Keratinocyte (primary cell): ENCODE data around the gene SHROOM3. TPM values are rescaled to one million over a fixed set of nuclear protein-coding genes. Genes with fewer than 3 reads are reported as not detected.

ENCODE experiments used
- DNase-seq: peaks from one replicate; pipeline ENCODE4 v3.0.0-alpha.2; 2011; ENCODE audit warnings: low read depth, missing footprints, low spot score
- FAIRE-seq: peaks from 2 replicates; lab custom pipeline; 2011; peaks lifted over from hg19 to GRCh38; lab: Jason Lieb, UNC
- H2AFZ ChIP-seq: 2 replicates; pipeline ENCODE4 v1.6.0; 2012; ENCODE audit warnings: low read length, control low read depth, inconsistent platforms; ENCODE audit not compliant: control insufficient read depth
- H3K27ac ChIP-seq: 2 replicates; pipeline ENCODE4 v1.5.1; 2011; ENCODE audit warnings: low read length; ENCODE audit not compliant: control insufficient read depth, insufficient read depth
- H3K27me3 ChIP-seq: 3 replicates; pipeline ENCODE4 v1.6.0; 2011; ENCODE audit warnings: low read length; ENCODE audit not compliant: control insufficient read depth, insufficient read depth; ENCODE audit errors: extremely low read depth
- H3K36me3 ChIP-seq, 2 experiments: 2 replicates in 1 of 2; 3 replicates in 1 of 2; pipeline ENCODE4 v1.5.1; 2011; ENCODE audit warnings: low read length in 2 of 2, mild to moderate bottlenecking in 1 of 2; ENCODE audit not compliant: control insufficient read depth in 2 of 2, insufficient read depth in 2 of 2; ENCODE audit errors: extremely low read depth in 1 of 2
- H3K4me1 ChIP-seq: 3 replicates; pipeline ENCODE4 v1.5.1; 2011; ENCODE audit warnings: low read length; ENCODE audit not compliant: control insufficient read depth, insufficient read depth; ENCODE audit errors: extremely low read depth
- H3K4me2 ChIP-seq: 3 replicates; pipeline ENCODE4 v1.6.0; 2011; ENCODE audit warnings: low read depth, low read length; ENCODE audit not compliant: control insufficient read depth, insufficient read depth; ENCODE audit errors: extremely low read depth
- H3K4me3 ChIP-seq, 3 experiments: fragments of 200-600 bp in 1 of 3; sonication (generic) in 1 of 3; 2 replicates in 2 of 3; 3 replicates in 1 of 3; pipeline ENCODE4 v1.5.1; 2011 to 2016; ENCODE audit warnings: low read length in 3 of 3, mild to moderate bottlenecking in 3 of 3, control low read depth in 2 of 3, inconsistent platforms in 1 of 3, low read depth in 1 of 3, mixed read lengths in 1 of 3, mixed run types in 1 of 3, moderate library complexity in 1 of 3; ENCODE audit not compliant: control insufficient read depth in 2 of 3, insufficient read depth in 2 of 3; ENCODE audit errors: extremely low read depth in 1 of 3
- H3K79me2 ChIP-seq: 2 replicates; pipeline ENCODE4 v1.6.0; 2012; ENCODE audit warnings: low read length; ENCODE audit not compliant: control insufficient read depth, insufficient read depth
- H3K9ac ChIP-seq: 3 replicates; pipeline ENCODE4 v1.6.0; 2011; ENCODE audit warnings: low read length; ENCODE audit not compliant: control insufficient read depth, insufficient read depth; ENCODE audit errors: extremely low read depth
- H3K9me1 ChIP-seq: 3 replicates; pipeline ENCODE4 v1.6.0; 2011; ENCODE audit warnings: low read length; ENCODE audit not compliant: control insufficient read depth, insufficient read depth; ENCODE audit errors: extremely low read depth
- H3K9me3 ChIP-seq: 2 replicates; pipeline ENCODE4 v1.5.1; 2012; ENCODE audit warnings: low read depth, low read length; ENCODE audit not compliant: control insufficient read depth
- H4K20me1 ChIP-seq: 3 replicates; pipeline ENCODE4 v1.6.0; 2011; ENCODE audit warnings: low read length; ENCODE audit not compliant: control insufficient read depth, insufficient read depth; ENCODE audit errors: extremely low read depth
- EZH2 ChIP-seq: IDR thresholded peaks from one replicate; pipeline ENCODE4 v1.6.1; 2012; ENCODE audit warnings: inconsistent platforms, mild to moderate bottlenecking, low read length, moderate library complexity
- dilution Hi-C: fragments of 300-500 bp; cut with MboI; formaldehyde crosslinking; loops from one replicate; pipeline ENCODE4 v1.7.0; 2020; ENCODE audit warnings: low sequenced_read_pairs; ENCODE audit not compliant: extremely low pct_ligation_motif_present
- polyA plus RNA-seq, 5 experiments: library from polyadenylated mRNA; depleted of rRNA in 3 of 5; stranded (reverse) in 3 of 5; stranded (forward) in 1 of 5; unstranded in 1 of 5; fragments of >200 nt; gene quantifications; 1 replicate in 1 of 5; 2 replicates in 3 of 5; 3 replicates in 1 of 5; pipeline versions ENCODE4 v1.2.1 to v1.2.3, GENCODE V29; 2011 to 2012; ENCODE audit warnings: missing spikeins in 2 of 5, low read depth in 1 of 5, low replicate concordance in 1 of 5
- TF ChIP-seq, protein P1 (sequence below), 3 experiments: IDR thresholded peaks in 1 of 3; conservative IDR thresholded peaks in 1 of 3; optimal IDR thresholded peaks in 1 of 3; 2 replicates in 2 of 3; 3 replicates in 1 of 3; pipeline versions ENCODE3 to v1.5.1; 2011; ENCODE audit warnings: low read length in 3 of 3, mild to moderate bottlenecking in 3 of 3, moderate library complexity in 2 of 3, control low read depth in 1 of 3, inconsistent platforms in 1 of 3; ENCODE audit not compliant: insufficient read depth in 2 of 3; ENCODE audit errors: extremely low read depth in 1 of 3

Gene SHROOM3
- polyA plus RNA-seq, 1 donor (not counting 4 experiments of a cell fraction or from before 2014, with no cell fraction given), result 4.9 TPM

DNA sequence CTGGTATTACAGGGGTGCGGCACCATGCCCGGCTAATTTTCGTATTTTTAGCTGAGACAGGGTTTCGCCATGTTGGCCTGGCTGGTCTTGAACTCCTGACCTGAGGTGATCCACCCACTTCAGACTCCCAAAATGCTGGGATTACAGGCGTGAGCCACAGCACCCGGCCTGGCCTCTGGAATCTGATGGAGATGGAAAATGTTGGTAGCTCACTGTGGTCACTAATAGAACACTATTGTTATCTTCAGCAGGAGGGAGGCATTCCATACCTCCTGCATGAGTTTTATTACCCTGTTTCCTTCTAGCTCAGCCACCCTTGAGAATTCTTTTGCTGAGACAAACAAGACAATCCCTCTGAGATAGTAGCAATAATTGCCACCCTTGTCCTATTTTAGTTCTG is 105.0 kb downstream of the SHROOM3 start:
- Histone ChIP-seq H3K9ac (no peak overlapping the region), H3K79me2 (no peaks in the 10 kb centered on the region), H3K9me3 (no peaks in the 10 kb centered on the region), H3K4me2 (no peak overlapping the region), H3K36me3 (no peaks in the 10 kb centered on the region), H3K9me1 (no peaks in the 10 kb centered on the region), H3K27ac (no peak overlapping the region), H3K4me1 (no peaks in the 10 kb centered on the region), H4K20me1 (no peaks in the 10 kb centered on the region), H2AFZ (no peak overlapping the region), H3K4me3 (no peak overlapping the region), H3K27me3 (no peaks in the 10 kb centered on the region)
- no peak for DNase-seq
- FAIRE-seq, result no peak
- dilution Hi-C loops, result no loop called here
- TF ChIP-seq, protein P1, sequence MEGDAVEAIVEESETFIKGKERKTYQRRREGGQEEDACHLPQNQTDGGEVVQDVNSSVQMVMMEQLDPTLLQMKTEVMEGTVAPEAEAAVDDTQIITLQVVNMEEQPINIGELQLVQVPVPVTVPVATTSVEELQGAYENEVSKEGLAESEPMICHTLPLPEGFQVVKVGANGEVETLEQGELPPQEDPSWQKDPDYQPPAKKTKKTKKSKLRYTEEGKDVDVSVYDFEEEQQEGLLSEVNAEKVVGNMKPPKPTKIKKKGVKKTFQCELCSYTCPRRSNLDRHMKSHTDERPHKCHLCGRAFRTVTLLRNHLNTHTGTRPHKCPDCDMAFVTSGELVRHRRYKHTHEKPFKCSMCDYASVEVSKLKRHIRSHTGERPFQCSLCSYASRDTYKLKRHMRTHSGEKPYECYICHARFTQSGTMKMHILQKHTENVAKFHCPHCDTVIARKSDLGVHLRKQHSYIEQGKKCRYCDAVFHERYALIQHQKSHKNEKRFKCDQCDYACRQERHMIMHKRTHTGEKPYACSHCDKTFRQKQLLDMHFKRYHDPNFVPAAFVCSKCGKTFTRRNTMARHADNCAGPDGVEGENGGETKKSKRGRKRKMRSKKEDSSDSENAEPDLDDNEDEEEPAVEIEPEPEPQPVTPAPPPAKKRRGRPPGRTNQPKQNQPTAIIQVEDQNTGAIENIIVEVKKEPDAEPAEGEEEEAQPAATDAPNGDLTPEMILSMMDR (optimal IDR thresholded peaks at IDR 0.05 in 1 of 3, IDR thresholded peaks at IDR 0.05 in 1 of 3, conservative IDR thresholded peaks at IDR 0.05 in 1 of 3; ENCODE audit: extremely low read depth in 1 of 3, insufficient read depth in 2 of 3, low read length in 3 of 3), result no peak
- TF ChIP-seq EZH2, result no peak

DNA sequence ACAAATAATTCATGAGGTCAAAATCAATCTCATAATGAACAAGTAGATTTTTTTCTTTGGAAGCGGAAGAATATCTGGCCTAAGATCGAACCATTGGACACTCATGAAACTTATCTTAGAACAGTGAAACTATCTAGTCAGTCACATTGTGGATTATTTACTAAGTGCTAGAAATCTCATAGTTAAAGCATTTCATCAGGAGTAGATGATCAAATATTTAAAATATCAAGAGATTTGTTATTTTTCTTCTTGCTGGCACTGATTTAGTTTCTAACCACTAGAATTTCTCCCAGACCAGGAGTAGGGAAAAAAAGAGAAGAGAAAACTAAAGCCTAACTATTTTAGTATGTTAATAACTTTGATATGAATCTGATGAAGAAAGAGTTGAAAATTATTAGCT is 105.5 kb downstream of the SHROOM3 start:
- TF ChIP-seq, protein P1 (optimal IDR thresholded peaks at IDR 0.05 in 1 of 3, IDR thresholded peaks at IDR 0.05 in 1 of 3, conservative IDR thresholded peaks at IDR 0.05 in 1 of 3; ENCODE audit: extremely low read depth in 1 of 3, insufficient read depth in 2 of 3, low read length in 3 of 3), result no peak
- no peak for TF ChIP-seq EZH2
- Histone ChIP-seq H3K4me2 (no peak overlapping the region), H3K9ac (no peak overlapping the region), H4K20me1 (no peaks in the 10 kb centered on the region), H3K9me3 (no peaks in the 10 kb centered on the region), H3K36me3 (no peaks in the 10 kb centered on the region), H3K27ac (no peak overlapping the region), H3K27me3 (no peaks in the 10 kb centered on the region), H3K4me1 (no peaks in the 10 kb centered on the region), H3K79me2 (no peaks in the 10 kb centered on the region), H2AFZ (no peak overlapping the region), H3K9me1 (no peaks in the 10 kb centered on the region), H3K4me3 (no peak overlapping the region)
- no peak for DNase-seq
- dilution Hi-C loops, result no loop called here
- no peak for FAIRE-seq
